HG02610 (cell line): ENCODE data around the gene AJAP1.

Experiments
- ATAC-seq: cut with Tn5 transposase; IDR thresholded peaks from one replicate; pipeline ENCODE4 v1.9.1; 2021; ENCODE audit warnings: mild to moderate bottlenecking, moderate library complexity; ENCODE audit not compliant: unreplicated experiment

AJAP1 gene

GRCh38 chr1:4762146-4762545 is 107.7 kb downstream of the AJAP1 start:
- no peak for ATAC-seq

DNA sequence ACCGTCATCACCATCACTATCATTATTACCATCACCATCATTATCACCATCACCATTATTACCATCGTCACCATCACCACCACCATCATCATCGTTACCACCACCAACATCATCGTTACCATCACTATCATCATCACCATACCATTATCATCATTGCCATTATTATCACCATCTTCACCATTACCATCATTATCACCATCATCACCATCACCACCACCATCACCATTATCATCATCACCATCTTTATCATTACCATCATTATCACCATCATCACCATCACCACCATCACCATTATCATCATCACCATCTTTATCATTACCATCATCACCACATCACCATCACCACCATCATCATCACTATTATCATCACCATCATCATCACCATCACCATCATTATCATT is 112.9 kb downstream of the AJAP1 start:
- ATAC-seq: no peak

GRCh38 chr1:4768553-4768952 is 114.1 kb downstream of the AJAP1 start:
- no peak for ATAC-seq

DNA sequence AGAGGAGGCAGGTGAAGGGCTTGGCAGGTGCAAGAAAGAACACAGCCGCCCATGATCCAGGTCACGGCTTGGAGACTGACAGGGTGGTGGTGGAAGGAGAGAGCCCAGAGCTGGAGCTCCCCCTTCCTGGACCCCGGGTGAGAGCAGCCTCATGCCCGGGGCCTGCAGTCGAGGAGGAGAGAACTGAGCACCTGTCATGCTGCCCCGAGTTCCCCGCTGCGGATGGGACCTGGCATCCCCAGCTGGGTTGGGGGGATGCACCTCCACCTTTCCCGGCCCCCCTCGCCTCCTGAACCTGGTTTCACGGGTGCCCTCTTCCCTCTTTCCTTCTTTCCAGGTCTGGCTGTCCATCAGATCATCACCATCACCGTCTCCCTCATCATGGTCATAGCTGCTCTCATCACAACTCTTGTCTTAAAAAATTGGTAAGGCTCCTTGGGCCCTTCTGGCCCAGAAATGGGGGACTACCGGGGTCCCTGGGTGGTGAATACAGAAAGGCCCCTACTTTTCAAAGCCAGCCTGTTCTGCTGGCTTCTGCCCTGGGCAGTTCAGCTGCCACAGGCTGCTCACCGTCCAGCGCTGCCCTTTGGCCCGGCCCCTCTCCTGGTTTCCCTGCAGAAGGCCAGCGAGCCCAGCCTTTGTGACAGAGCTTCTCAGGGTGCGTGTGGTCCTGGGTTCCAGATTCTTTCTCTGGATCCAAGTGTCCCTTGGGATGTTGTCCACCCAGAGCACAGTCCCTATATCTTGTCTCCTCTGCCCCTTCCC is 115.3 kb downstream of the AJAP1 start:
- no peak for ATAC-seq

DNA sequence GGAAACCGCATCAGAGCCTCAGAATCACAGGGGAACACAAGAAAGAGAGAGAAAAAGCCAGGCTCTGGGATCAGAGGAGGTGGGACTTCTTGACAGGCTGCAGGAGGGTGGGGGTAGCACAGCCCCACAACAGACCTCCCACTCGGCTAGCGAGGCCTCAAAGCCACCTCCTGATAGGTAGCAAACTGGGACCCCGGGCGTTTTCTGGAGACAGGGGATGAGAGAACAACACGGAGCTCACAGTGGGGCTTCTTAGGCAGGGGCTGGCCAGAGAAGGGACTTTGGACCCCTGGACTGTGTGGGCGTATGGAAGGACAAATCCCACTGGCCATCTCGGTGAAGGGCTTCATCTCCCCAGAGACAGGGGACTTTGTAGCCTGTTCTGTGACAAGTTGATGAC is 116.3 kb downstream of the AJAP1 start:
- ATAC-seq: no peak

GRCh38 chr1:4771267-4771666 is 116.9 kb downstream of the AJAP1 start:
- no peak for ATAC-seq

DNA sequence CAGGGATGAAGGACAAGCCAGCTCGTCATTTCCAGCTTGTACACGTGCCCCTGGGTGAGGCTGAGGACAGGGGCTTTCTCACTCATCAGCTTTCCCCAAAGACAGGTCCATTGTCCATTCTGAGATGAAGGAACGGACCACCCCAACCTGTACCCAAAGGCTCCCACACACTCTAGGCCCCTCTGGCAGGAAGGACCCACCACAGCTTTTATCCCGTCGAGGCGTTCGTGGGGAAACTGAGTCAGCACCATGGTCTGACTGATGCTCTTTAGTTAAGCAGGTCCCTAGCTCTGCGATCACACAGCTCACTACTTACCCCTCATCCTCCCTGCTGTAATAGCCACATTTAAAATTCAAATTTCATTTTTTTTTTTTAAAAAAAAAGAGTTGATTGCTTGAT is 117.3 kb downstream of the AJAP1 start:
- ATAC-seq: no peak

DNA sequence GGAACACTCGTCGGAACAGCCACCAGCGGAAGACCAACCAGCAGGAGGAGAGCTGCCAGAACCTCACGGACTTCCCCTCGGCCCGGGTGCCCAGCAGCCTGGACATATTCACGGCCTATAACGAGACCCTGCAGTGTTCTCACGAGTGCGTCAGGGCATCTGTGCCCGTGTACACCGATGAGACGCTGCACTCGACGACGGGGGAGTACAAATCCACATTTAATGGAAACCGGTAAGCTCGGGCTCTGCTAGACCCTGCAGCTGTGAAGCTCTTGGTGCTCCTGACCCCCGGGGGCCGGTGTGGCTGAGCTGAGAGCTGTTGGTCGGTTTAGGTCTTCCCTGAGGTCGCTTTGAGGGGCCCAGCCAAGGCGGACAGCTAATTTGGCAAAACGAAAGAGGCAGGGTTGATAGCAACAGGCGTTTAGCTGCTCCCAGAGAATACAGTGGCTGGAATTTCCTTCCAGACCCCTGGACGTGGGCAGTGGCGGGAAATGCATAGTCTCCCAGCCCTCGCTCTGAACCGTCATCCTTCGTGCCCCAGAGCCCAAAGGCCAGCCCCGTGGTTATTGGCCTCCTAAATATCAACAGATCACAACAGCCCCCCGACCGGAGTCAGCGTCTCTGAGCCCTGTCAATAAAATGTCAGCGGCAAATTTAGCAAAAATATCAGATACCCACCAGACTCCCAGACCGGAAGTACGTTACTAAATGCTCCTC is 118.0 kb downstream of the AJAP1 start:
- ATAC-seq: no peak

GRCh38 chr1:4773226-4773625 is 118.8 kb downstream of the AJAP1 start:
- ATAC-seq: no peak

- ATAC-seq: no peak
These were observed 121.1 kb downstream of the AJAP1 start for GRCh38 chr1:4775506-4775905.

DNA sequence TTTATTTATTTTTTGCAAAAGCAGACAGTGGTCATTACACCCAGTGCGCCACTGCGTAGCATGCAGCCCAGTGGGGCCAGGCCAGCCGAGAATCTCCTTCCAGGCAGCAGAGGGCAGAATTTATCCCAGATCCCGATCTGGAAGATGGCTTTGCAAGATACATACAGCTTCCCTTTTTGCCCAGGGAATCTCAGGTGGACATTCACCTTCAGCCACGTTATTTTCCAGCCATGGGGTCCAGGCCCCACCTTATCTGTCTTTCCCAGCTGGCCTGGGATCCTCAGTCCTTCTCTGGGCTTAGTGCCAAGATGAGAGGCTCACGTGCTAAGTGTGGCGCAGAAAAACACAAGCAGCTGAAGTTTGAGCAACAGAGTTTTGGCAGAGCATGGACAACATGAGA is 123.6 kb downstream of the AJAP1 start:
- no peak for ATAC-seq

- no peak for ATAC-seq
These were observed 127.2 kb downstream of the AJAP1 start for GRCh38 chr1:4781646-4782045.

DNA sequence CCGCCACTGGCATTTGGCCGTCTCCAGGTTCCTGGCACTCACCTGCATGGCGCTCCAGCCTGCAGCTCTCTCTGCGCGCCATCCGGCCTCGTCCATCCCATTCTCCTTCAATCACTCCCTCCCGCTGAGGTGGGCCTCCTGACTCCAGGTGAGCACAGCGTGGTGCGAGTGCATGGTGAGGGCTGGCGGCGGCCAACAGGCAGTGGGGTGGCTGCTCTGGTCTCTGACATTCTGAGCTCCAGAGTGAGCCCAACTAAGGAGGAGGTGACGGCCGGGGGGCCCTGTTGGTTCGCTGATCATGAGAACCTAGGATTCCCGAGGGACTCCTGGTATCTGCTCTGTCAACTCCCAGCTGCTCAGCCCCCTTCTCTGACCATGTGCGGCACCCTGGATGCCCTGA is 130.4 kb downstream of the AJAP1 start:
- ATAC-seq: no peak

- ATAC-seq: no peak
These were observed 131.6 kb downstream of the AJAP1 start for GRCh38 chr1:4786055-4786454.

GRCh38 chr1:4787551-4787950 is 133.1 kb downstream of the AJAP1 start:
- no peak for ATAC-seq

GRCh38 chr1:4792565-4792964 is 138.2 kb downstream of the AJAP1 start:
- no peak for ATAC-seq

DNA sequence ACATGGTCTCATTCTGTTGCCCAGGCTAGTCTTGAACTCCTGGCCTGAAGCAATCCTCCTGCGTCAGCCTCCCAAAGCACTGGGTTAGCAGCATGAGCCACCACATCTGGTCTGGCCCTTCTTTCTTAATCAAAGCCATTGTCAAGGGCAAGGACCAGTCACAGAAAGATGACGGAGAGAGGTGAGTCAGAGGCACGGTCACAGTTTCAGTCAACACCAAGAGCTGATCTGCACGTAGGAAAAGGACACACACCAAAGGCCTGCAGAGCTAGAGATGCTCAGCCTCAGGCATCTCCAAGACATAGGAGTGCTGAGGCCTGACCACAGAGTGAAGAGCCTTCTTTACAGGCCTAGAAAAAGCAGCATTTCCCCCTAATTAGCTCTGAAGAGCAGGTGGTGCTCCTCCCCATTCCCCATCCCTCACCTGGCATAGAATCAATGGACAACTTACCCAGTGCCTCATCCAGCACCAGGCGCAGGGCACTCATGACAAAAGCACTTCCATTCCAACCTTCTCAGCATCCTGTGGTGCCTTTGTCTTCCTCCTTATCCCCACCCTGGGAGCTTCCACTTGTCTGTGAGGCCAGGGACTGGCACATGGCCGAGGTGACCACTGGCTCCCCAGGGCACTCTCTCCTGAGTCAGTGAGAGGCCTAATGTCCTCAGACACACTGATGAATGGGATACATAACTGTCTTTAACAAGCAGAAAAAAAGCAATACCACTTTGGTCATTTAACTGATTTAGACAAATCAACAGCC is 139.8 kb downstream of the AJAP1 start:
- ATAC-seq: no peak

DNA sequence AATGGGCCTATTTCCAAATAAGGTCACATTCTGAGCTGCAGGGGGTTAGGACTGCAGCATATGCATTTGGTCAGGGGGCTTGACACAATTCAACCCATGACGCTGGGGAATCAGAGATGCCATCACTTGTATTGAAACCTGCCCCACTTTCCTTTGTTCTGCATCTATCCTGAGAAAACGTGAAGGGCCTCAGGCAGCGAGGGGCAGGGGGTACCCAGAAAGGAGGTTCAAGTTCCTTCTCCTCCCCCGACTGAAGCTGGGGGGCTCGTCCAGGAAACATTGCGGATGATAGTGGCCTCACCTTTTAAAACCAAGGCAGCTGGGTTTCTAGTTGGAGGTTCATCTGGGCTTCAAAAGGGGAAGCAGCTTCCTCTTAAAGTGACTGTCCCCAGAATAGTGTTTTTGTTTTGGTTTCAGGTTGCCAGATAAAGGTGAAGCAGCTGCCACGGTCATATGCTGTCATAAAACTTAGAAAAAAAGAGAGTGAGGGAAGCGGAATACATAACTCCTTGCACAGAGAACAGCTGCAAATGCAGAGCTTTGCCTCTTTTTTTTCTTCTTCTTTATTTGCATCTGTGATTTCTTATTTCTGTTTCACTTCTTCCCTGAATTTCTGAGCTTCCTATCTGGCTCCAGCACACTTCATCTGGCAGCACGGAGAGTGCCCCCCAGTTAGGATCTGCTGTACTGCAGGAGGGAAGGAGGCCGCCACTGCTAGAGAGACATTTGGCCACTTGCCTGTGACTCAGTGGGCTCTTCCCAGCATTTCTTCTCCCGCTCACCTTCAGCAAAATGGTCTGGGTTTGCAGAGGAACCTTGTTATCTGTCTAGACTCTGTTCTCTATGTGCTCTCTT is 142.0 kb downstream of the AJAP1 start:
- peak; percentile 49 for ATAC-seq

DNA sequence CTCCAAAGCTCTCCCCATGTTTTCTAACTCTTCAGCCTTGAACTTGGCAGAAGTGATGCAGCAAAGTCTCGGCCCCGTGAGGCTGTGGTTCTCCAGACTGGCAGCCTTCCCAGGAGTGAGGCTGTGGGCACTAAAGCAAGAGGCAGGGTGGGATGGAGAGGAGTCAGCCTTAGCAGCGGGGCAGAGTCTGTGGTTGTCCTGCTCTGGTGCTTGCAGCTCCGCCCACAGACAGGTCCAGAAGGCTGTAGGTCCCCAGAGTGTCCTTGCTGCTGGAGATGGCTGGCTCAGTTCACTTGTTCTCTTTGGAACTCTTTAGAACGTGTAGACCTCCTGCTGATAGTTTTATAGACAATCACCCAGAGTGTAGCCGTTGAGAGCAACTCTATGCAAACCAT is 142.6 kb downstream of the AJAP1 start:
- no peak for ATAC-seq

GRCh38 chr1:4797429-4797828 is 143.0 kb downstream of the AJAP1 start:
- ATAC-seq: no peak
